Measurements from ENCODE around the gene SLITRK3. TPM values are rescaled to one million over a fixed set of nuclear protein-coding genes. Genes with fewer than 3 reads are reported as not detected.

Gene SLITRK3, protein sequence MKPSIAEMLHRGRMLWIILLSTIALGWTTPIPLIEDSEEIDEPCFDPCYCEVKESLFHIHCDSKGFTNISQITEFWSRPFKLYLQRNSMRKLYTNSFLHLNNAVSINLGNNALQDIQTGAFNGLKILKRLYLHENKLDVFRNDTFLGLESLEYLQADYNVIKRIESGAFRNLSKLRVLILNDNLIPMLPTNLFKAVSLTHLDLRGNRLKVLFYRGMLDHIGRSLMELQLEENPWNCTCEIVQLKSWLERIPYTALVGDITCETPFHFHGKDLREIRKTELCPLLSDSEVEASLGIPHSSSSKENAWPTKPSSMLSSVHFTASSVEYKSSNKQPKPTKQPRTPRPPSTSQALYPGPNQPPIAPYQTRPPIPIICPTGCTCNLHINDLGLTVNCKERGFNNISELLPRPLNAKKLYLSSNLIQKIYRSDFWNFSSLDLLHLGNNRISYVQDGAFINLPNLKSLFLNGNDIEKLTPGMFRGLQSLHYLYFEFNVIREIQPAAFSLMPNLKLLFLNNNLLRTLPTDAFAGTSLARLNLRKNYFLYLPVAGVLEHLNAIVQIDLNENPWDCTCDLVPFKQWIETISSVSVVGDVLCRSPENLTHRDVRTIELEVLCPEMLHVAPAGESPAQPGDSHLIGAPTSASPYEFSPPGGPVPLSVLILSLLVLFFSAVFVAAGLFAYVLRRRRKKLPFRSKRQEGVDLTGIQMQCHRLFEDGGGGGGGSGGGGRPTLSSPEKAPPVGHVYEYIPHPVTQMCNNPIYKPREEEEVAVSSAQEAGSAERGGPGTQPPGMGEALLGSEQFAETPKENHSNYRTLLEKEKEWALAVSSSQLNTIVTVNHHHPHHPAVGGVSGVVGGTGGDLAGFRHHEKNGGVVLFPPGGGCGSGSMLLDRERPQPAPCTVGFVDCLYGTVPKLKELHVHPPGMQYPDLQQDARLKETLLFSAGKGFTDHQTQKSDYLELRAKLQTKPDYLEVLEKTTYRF
- total RNA-seq: not detected
- total RNA-seq (2013): not detected

DNA sequence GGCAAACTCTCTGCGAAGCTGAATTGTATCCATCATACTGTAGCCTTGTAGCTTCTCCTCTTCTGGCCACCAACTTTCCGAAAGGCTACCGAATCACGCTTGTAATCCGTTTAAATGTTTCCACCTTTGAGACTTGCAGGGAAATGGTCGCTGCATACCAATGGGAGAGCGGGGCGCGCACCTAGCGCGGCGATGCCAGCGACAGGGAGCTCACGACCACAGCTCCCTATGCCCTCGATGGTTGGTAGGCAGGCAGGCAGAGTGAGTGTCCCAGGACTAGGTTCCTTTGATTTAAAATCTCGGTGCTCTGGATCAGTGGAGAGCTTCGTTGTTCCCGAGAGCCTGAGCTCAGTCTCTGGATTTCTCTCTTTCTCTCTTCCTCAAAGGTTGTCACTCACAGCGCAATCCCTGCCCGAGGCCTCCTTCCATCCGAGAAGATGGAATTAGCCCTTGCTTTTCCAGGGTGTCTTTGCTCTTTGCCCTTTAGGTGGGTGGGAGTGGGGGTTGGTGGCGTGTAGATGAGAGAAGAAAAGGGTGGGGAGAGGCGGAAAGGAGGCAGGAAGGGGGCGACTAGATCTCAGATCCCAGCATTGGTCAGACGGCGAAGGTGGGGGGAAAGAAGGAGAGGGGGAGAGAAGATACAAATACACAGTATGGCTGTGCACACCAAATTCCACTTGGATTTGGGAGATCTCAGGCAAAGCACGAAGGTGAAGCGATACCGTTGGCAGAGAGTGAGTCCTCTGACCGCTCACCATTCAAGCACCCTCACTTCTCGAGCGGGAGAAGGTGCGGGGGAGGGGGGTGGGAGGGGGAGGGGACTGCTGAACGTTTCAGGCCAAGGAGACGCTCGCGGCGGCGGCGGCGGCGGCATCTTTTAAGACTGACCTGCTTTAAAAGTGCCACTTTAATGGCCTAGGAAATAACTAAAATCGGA is at the start of gene SLITRK3:
Gene SLITRK3 (minus strand): TSS at position 745 of the 937 bp plus-strand sequence. CDS start 5,554 bp downstream, outside the sequence.
- H3K4me1 ChIP-seq (ENCODE audit: control insufficient read depth, insufficient read depth, low read length): peaks cover 8% of the 10 kb centered on the region
- peaks cover 22% of the 10 kb centered on the region for H3K27me3 ChIP-seq (ENCODE audit: control insufficient read depth, insufficient read depth, low read length)
- peaks cover 7% of the 10 kb centered on the region for H3K36me3 Mint-ChIP-seq
- no peak for ATAC-seq
- no peak within 1 kb of the TSS for H3K27ac ChIP-seq (ENCODE audit: low read length)
- TF ChIP-seq, protein P1, sequence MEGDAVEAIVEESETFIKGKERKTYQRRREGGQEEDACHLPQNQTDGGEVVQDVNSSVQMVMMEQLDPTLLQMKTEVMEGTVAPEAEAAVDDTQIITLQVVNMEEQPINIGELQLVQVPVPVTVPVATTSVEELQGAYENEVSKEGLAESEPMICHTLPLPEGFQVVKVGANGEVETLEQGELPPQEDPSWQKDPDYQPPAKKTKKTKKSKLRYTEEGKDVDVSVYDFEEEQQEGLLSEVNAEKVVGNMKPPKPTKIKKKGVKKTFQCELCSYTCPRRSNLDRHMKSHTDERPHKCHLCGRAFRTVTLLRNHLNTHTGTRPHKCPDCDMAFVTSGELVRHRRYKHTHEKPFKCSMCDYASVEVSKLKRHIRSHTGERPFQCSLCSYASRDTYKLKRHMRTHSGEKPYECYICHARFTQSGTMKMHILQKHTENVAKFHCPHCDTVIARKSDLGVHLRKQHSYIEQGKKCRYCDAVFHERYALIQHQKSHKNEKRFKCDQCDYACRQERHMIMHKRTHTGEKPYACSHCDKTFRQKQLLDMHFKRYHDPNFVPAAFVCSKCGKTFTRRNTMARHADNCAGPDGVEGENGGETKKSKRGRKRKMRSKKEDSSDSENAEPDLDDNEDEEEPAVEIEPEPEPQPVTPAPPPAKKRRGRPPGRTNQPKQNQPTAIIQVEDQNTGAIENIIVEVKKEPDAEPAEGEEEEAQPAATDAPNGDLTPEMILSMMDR (IDR thresholded peaks at IDR 0.05): no peak
- peaks cover 2 to 11% of the 10 kb centered on the region in 2 donors for H3K9me3 Mint-ChIP-seq
- intact Hi-C loops (cut with micrococcal nuclease): no loop called here
- H3K27ac Mint-ChIP-seq: no peak within 1 kb of the TSS
- peaks cover 4 to 5% of the 10 kb centered on the region in 2 donors for H3K4me1 Mint-ChIP-seq
- H3K4me3 Mint-ChIP-seq: no peak within 1 kb of the TSS
- H3K36me3 ChIP-seq (ENCODE audit: control insufficient read depth, insufficient read depth, low read length): no peaks in the 10 kb centered on the region
- no peak within 1 kb of the TSS for H3K4me3 ChIP-seq (ENCODE audit: low read length)
- no peaks in the 10 kb centered on the region for H3K9me3 ChIP-seq (ENCODE audit: control insufficient read depth, insufficient read depth, low read length)
- DNase-seq: no peak
- 7% methylated on average over 36 of the region's 43 CpGs for WGBS (ENCODE audit: insufficient coverage)
- peaks cover 33% of the 10 kb centered on the region in 2 donors for H3K27me3 Mint-ChIP-seq (ENCODE audit: low read depth in 2 of 2)

DNA sequence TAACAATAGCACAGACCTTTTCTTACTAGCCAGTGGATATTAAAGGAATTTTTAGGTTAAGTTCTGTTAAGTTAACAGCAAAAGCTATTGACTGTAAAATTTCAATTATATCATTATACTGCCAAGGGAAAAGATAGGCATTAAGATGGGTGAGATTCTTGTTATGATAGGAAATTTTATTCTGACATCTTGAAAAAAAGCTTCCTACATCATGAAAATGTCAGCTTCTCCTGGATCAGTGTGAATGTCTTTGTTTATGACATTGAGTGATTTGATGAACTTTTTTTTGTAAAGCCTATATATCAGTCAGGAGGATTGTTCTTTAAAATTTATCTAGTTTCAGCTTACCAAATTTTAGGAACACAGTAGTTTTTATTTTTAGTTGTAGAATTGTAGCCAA is 47.4 kb upstream of the SLITRK3 start:
- Mint-ChIP-seq H3K4me1 (no peaks in the 10 kb centered on the region), H3K36me3 (peaks cover 8% of the 10 kb centered on the region), H3K27me3 (ENCODE audit: low read depth in 2 of 2) (no peaks in the 10 kb centered on the region), H3K9me3 (peaks cover 12 to 19% of the 10 kb centered on the region in 2 donors), H3K27ac (no peak overlapping the region), H3K4me3 (no peak overlapping the region)
- intact Hi-C loops (cut with micrococcal nuclease): no loop called here
- TF ChIP-seq, protein P1 (IDR thresholded peaks at IDR 0.05): no peak
- Histone ChIP-seq H3K4me1 (ENCODE audit: control insufficient read depth, insufficient read depth, low read length) (no peaks in the 10 kb centered on the region), H3K36me3 (ENCODE audit: control insufficient read depth, insufficient read depth, low read length) (no peaks in the 10 kb centered on the region), H3K27me3 (ENCODE audit: control insufficient read depth, insufficient read depth, low read length) (no peaks in the 10 kb centered on the region), H3K27ac (ENCODE audit: low read length) (no peak overlapping the region), H3K4me3 (ENCODE audit: low read length) (no peak overlapping the region), H3K9me3 (ENCODE audit: control insufficient read depth, insufficient read depth, low read length) (peaks cover 3% of the 10 kb centered on the region)
- no peak for ATAC-seq
- DNase-seq: no peak

DNA sequence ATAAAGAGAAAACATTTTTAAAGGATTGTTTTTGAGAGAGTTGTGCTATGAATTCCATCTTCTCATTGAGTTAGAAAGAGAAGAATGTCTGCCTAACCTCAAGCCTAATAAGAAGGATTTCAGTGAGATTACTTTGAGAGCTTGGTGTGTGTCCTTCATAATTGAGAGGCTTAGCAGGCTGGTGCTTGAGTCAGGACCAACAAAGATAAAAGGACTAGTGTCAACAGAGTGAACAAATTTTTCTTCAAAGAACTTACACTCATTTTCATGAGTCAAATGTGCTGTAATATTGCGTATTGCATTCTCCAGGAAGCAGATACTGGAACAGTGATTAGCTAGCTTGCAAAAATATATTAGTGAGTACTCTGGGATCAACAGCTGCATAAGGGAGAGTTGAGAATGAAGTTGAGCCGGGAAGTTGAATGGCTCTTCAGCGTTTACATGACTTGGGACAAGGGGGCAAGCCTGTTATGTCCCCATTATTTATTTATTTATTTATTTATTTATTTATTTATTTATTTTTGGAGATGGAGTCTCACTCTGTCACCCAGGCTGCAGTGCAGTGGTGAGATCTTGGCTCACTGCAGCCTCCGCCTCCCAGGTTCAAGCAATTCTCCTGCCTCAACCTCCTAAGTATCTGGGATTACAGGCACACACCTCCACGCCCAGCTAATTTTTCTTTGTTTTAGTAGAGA is 37.5 kb upstream of the SLITRK3 start:
- no peaks in the 10 kb centered on the region for H3K27me3 Mint-ChIP-seq (ENCODE audit: low read depth in 2 of 2)
- H3K27ac ChIP-seq (ENCODE audit: low read length): no peak overlapping the region
- H3K36me3 ChIP-seq (ENCODE audit: control insufficient read depth, insufficient read depth, low read length): no peaks in the 10 kb centered on the region
- 95% methylated on average over 4 of the region's 5 CpGs for WGBS (ENCODE audit: insufficient coverage)
- DNase-seq (no peak), ATAC-seq (no peak)
- H3K4me1 Mint-ChIP-seq: no peaks in the 10 kb centered on the region
- H3K27ac Mint-ChIP-seq: no peak overlapping the region
- no peaks in the 10 kb centered on the region for H3K4me1 ChIP-seq (ENCODE audit: control insufficient read depth, insufficient read depth, low read length)
- no peaks in the 10 kb centered on the region for H3K9me3 ChIP-seq (ENCODE audit: control insufficient read depth, insufficient read depth, low read length)
- peaks cover 3 to 5% of the 10 kb centered on the region in 2 donors for H3K9me3 Mint-ChIP-seq
- H3K36me3 Mint-ChIP-seq: no peaks in the 10 kb centered on the region
- TF ChIP-seq, protein P1 (IDR thresholded peaks at IDR 0.05): no peak
- no peak overlapping the region for H3K4me3 Mint-ChIP-seq
- intact Hi-C loops (cut with micrococcal nuclease): no loop called here
- H3K27me3 ChIP-seq (ENCODE audit: control insufficient read depth, insufficient read depth, low read length): no peaks in the 10 kb centered on the region
- H3K4me3 ChIP-seq (ENCODE audit: low read length): no peak overlapping the region
